HCT116 (cell line): ENCODE measurements around the gene AGAP1. TPM values are rescaled to one million over a fixed set of nuclear protein-coding genes. Genes with fewer than 3 reads are reported as not detected.

Experiments used
- ATAC-seq: fragments of 200-7000 bp; cut with Tn5 transposase; 2 replicates; pipeline ENCODE4 v1.9.1; 2020; ENCODE audit warnings: mild to moderate bottlenecking, moderate library complexity
- BruUV-seq: library from RNA; stranded (reverse); fragments of 400-500 nt; replicated peaks from 2 replicates; lab custom pipeline; 2021; lab: Mats Ljungman, UMichigan
- CTCF ChIA-PET: fragments of 300-600 bp; sonication (Branson Sonifier 250); formaldehyde crosslinking; loops from one replicate; lab custom pipeline; 2021; ENCODE audit warnings: antibody characterized with exemption; lab: Charles Lee
- POLR2A ChIA-PET: fragments of 300-600, 350-600 bp; sonication (Branson Sonifier 250); formaldehyde crosslinking; loops from one replicate; lab custom pipeline; 2021; ENCODE audit warnings: antibody characterized with exemption; lab: Charles Lee
- RAD21 ChIA-PET, 2 experiments: fragments of 300-600 bp; sonication (Branson Sonifier 250); formaldehyde crosslinking; loops; one replicate each; lab custom pipeline; 2023; ENCODE audit warnings: low total read pairs in 2 of 2; ENCODE audit not compliant: uncharacterized antibody in 2 of 2, unreplicated experiment in 2 of 2, low non-redundant PET in 1 of 2; lab: Charles Lee
- DNase-seq: peaks from one replicate; pipeline ENCODE4 v3.0.0-alpha.2; 2010; ENCODE audit warnings: low read depth, low spot score
- H2AFZ ChIP-seq: fragments of 200-600 bp; shearing (Covaris generic), sonication (generic); 2 replicates; pipeline ENCODE4 v1.6.1; 2017; ENCODE audit warnings: low read depth, mixed run types, mixed read lengths, antibody characterized with exemption, low read length; ENCODE audit not compliant: poor library complexity, severe bottlenecking
- H3K27ac ChIP-seq: 2 replicates; pipeline ENCODE4 v1.5.1; 2012; ENCODE audit warnings: low read depth, low read length
- H3K27me3 ChIP-seq: fragments of 200-600 bp; sonication (generic); 2 replicates; pipeline ENCODE4 v1.6.1; 2016; ENCODE audit warnings: mixed run types, low read length, mixed read lengths; ENCODE audit not compliant: insufficient read depth
- H3K36me3 ChIP-seq, 2 experiments: fragments of 200-500 bp in 1 of 2; fragments of 200-600 bp in 1 of 2; sonication (Bioruptor generic) in 1 of 2; sonication (generic) in 1 of 2; 2 replicates each; pipeline versions ENCODE4 v1.5.1 to v1.6.1; 2014 to 2016; ENCODE audit warnings: low read length in 2 of 2, inconsistent platforms in 1 of 2, mixed read lengths in 1 of 2, mixed run types in 1 of 2; ENCODE audit not compliant: insufficient read depth in 2 of 2, control insufficient read depth in 1 of 2
- H3K4me1 ChIP-seq, 2 experiments: fragments of 200-600 bp in 1 of 2; sonication (generic) in 1 of 2; 2 replicates each; pipeline versions ENCODE4 v1.5.1 to v1.6.1; 2012 to 2017; ENCODE audit warnings: low read length in 2 of 2, inconsistent platforms in 1 of 2, mild to moderate bottlenecking in 1 of 2, mixed read lengths in 1 of 2, mixed run types in 1 of 2, moderate library complexity in 1 of 2; ENCODE audit not compliant: insufficient read depth in 2 of 2, control insufficient read depth in 1 of 2
- H3K4me2 ChIP-seq: fragments of 200-600 bp; sonication (generic); 2 replicates; pipeline ENCODE4 v1.6.1; 2017; ENCODE audit warnings: mixed run types, low read length, mixed read lengths
- H3K4me3 ChIP-seq, 2 experiments: fragments of 200-600 bp in 1 of 2; sonication (generic) in 1 of 2; replicated peaks in 1 of 2; 2 replicates each; pipeline ENCODE4 v1.5.1; 2011 to 2016; ENCODE audit warnings: low read length in 2 of 2, control low read depth in 1 of 2, low read depth in 1 of 2, mild to moderate bottlenecking in 1 of 2, mixed read lengths in 1 of 2, mixed run types in 1 of 2
- H3K79me2 ChIP-seq: fragments of 200-600 bp; sonication (generic); 2 replicates; pipeline ENCODE4 v1.6.1; 2017; ENCODE audit warnings: mild to moderate bottlenecking, mixed run types, low read length, moderate library complexity, mixed read lengths; ENCODE audit not compliant: insufficient read depth
- H3K9ac ChIP-seq: fragments of 200-600 bp; sonication (generic); 2 replicates; pipeline ENCODE4 v1.6.1; 2016; ENCODE audit warnings: low read length, mixed read lengths
- H3K9me2 ChIP-seq: fragments of 200-600 bp; sonication (generic), shearing (Covaris generic); 2 replicates; pipeline ENCODE4 v1.6.1; 2017; ENCODE audit warnings: mixed run types, mild to moderate bottlenecking, moderate library complexity; ENCODE audit not compliant: insufficient read depth
- H3K9me3 ChIP-seq, 2 experiments: fragments of 200-500 bp in 1 of 2; fragments of 200-600 bp in 1 of 2; sonication (Bioruptor generic) in 1 of 2; sonication (generic) in 1 of 2; 2 replicates each; pipeline ENCODE4 v1.6.1; 2014 to 2017; ENCODE audit warnings: low read length in 2 of 2, mixed read lengths in 2 of 2, inconsistent platforms in 1 of 2, low read depth in 1 of 2, mild to moderate bottlenecking in 1 of 2, mixed run types in 1 of 2, moderate library complexity in 1 of 2; ENCODE audit not compliant: control insufficient read depth in 1 of 2, insufficient read depth in 1 of 2
- H4K20me1 ChIP-seq: fragments of 200-600 bp; sonication (generic), shearing (Covaris generic); 2 replicates; pipeline ENCODE4 v1.6.1; 2017; ENCODE audit warnings: mixed run types, mild to moderate bottlenecking, moderate library complexity; ENCODE audit not compliant: insufficient read depth
- ATF3 ChIP-seq: IDR thresholded peaks from 2 replicates; pipeline ENCODE4 v1.6.1; 2012
- EZH2 ChIP-seq: fragments of 200-600 bp; sonication (generic); IDR thresholded peaks from 2 replicates; pipeline ENCODE4 v1.6.1; 2017; ENCODE audit warnings: antibody characterized with exemption, mixed run types
- FOSL1 ChIP-seq: IDR thresholded peaks from 2 replicates; pipeline ENCODE4 v1.6.1; 2012; ENCODE audit warnings: low read depth
- JUND ChIP-seq: IDR thresholded peaks from 2 replicates; pipeline ENCODE4 v1.6.1; 2012
- POLR2A ChIP-seq: IDR thresholded peaks from 2 replicates; pipeline ENCODE4 v1.7.0; 2011; ENCODE audit warnings: borderline replicate concordance; ENCODE audit not compliant: insufficient read depth, insufficient read length; ENCODE audit errors: extremely low read depth
- RAD21 ChIP-seq: IDR thresholded peaks from 2 replicates; pipeline ENCODE4 v1.6.1; 2012; ENCODE audit warnings: low read depth, mild to moderate bottlenecking
- SIN3A ChIP-seq: IDR thresholded peaks from 2 replicates; pipeline ENCODE4 v1.6.1; 2012; ENCODE audit warnings: low read depth
- intact Hi-C: fragments of 100-400 bp; cut with micrococcal nuclease; formaldehyde crosslinking; loops from 2 replicates; pipeline ENCODE4 v1.10.0; 2022
- total RNA-seq: library from RNA; stranded (reverse); gene quantifications from one replicate; pipeline ENCODE4 v1.2.1, GENCODE V29; 2021; ENCODE audit not compliant: unreplicated experiment
- TF ChIP-seq, protein P1 (sequence below): IDR thresholded peaks from 2 replicates; pipeline ENCODE4 v1.6.1; 2012; ENCODE audit warnings: low read depth

AGAP1 gene
- total RNA-seq, 1 experiment from 2014 or later = 43.8 TPM

GRCh38 chr2:235690809-235691450 lies 197.1 kb downstream of the AGAP1 start (continued):
- TF ChIP-seq, protein P1, sequence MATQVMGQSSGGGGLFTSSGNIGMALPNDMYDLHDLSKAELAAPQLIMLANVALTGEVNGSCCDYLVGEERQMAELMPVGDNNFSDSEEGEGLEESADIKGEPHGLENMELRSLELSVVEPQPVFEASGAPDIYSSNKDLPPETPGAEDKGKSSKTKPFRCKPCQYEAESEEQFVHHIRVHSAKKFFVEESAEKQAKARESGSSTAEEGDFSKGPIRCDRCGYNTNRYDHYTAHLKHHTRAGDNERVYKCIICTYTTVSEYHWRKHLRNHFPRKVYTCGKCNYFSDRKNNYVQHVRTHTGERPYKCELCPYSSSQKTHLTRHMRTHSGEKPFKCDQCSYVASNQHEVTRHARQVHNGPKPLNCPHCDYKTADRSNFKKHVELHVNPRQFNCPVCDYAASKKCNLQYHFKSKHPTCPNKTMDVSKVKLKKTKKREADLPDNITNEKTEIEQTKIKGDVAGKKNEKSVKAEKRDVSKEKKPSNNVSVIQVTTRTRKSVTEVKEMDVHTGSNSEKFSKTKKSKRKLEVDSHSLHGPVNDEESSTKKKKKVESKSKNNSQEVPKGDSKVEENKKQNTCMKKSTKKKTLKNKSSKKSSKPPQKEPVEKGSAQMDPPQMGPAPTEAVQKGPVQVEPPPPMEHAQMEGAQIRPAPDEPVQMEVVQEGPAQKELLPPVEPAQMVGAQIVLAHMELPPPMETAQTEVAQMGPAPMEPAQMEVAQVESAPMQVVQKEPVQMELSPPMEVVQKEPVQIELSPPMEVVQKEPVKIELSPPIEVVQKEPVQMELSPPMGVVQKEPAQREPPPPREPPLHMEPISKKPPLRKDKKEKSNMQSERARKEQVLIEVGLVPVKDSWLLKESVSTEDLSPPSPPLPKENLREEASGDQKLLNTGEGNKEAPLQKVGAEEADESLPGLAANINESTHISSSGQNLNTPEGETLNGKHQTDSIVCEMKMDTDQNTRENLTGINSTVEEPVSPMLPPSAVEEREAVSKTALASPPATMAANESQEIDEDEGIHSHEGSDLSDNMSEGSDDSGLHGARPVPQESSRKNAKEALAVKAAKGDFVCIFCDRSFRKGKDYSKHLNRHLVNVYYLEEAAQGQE = no peak

DNA sequence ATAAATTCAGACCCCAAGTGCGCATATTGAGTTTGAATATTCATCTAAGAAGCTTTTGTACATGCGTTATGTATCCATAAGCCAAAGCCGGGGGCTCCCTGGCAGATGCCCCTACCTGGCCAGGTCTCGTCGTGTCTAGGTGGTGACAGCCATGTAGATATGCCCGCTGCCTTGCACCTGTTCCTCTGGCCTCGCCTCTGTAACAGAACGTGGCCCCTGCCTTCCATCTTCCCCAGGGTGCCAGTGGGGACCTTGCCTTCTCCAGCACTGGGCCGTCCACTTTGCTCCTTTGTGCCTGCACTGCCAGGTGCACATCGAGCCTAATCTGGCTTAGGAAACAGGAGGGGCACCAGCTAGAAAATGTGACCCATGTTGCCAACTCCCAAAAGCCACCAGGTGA lies 198.2 kb downstream of the AGAP1 start:
- Histone ChIP-seq H3K4me1 (no peaks in the 10 kb centered on the region; a peak in 1 of 4 replicates), H3K36me3 (no peaks in the 10 kb centered on the region), H3K9ac (no peak overlapping the region), H3K79me2 (peaks cover 93% of the 10 kb centered on the region), H2AFZ (no peak overlapping the region), H3K4me2 (no peak overlapping the region), H3K9me3 (no peaks in the 10 kb centered on the region), H3K9me2 (no peaks in the 10 kb centered on the region), H3K27ac (no peak overlapping the region), H4K20me1 (peaks cover 3% of the 10 kb centered on the region; the same call in 1 of the 2 replicates), H3K27me3 (no peaks in the 10 kb centered on the region), H3K4me3 (no peak overlapping the region)
- RAD21 ChIA-PET = no interaction called here
- CTCF ChIA-PET = no interaction called here
- TF ChIP-seq ATF3 = no peak
- no peak for TF ChIP-seq FOSL1
- no peak for TF ChIP-seq EZH2
- TF ChIP-seq JUND = no peak
- TF ChIP-seq POLR2A = no peak
- no peak for TF ChIP-seq SIN3A
- TF ChIP-seq RAD21 = no peak
- DNase-seq (no peak), ATAC-seq (no peak)
- intact Hi-C loops = no loop called here
- POLR2A ChIA-PET = no interaction called here
- BruUV-seq = no TSS peak
